ENCODE results near the gene ADAMTS3.
A peak's percentile ranks its signal among the peaks of the same experiment; 100 is the strongest.
"Not testable (repeated sequence)": the region's sequence is repeated elsewhere in the genome, so short reads cannot be mapped to it uniquely, and the experiment has no call there.

Gene ADAMTS3

DNA sequence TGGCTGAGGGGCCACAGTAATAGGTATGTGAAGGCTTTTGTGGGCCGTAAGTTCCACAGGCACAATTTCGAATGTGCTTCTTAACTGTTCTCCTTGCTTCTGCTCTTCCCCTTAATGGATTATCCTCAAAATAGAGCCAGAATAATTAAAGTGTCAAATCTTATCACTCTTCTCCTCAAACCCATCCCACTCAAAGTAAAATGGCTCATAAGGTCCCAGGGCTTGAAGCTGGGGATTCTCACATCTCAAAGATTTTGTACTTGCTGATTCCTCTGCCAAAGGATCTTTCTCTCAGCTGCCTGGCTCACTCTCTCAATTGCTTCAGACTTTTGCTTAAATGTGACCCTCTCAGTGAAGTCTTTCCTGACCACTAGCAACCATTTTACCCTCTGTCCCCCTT, 16.6 kb downstream of the ADAMTS3 start:
- no peak for DNase-seq

DNA sequence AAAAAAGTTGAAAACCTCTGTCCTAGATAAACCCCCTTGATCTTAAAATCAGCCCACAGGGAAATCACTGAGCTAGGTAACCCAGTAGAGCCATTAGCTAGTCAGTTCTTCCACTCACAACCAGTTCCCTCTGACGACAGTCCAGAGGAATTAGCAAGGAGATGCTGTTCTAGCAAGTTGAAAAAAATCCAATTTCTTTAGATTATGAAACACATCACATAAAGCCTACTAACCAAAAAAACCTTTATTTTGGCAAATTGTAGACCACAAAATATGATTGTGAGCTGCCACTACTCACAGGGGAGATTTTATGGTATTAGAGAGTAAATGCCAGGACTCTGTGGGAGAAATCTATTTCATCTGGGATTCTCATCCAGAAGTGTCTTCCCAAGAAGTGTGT, 22.6 kb downstream of the ADAMTS3 start:
- DNase-seq = no peak

- DNase-seq = not testable (repeated sequence)
Measured at GRCh38 chr4:72540694-72541093, 28.3 kb downstream of the ADAMTS3 start.

DNA sequence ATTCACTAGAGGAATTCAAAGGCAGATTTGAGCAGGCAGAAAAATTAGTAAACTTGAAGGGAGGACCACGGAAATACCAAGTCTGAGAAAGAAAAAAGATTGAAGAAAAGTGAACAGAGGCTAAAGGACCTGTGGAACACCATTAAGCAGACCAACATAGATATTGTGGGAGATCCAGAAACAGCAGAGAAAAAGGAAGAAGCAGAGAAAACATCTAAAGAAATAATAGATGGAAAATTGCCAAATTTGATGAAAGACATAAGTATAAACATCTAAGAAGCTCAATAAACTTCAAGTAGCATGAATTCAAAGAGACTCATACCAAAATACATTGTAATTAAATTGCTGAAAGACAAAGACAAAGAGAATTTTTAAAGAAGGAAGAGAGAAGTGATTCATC, 31.0 kb downstream of the ADAMTS3 start:
- no peak for DNase-seq

DNA sequence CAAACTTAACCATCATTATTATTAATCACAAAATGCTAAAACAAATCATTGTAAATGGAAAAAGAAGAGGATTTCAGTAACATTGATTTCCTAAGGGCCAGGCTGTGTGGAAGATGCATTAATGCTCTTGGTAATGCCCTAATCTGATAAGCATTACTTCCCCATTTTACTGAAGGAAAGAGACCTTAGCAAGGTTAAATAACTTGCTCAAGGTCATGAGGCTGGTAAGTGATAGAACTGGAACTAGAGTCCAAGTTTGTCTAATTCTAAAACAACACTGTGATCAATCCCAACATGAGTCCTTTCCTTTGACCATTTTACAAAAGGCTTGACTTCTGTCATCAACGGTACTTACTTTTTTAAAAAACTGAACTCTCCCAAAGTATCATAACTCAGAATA, 32.6 kb downstream of the ADAMTS3 start:
- no peak for DNase-seq

DNA sequence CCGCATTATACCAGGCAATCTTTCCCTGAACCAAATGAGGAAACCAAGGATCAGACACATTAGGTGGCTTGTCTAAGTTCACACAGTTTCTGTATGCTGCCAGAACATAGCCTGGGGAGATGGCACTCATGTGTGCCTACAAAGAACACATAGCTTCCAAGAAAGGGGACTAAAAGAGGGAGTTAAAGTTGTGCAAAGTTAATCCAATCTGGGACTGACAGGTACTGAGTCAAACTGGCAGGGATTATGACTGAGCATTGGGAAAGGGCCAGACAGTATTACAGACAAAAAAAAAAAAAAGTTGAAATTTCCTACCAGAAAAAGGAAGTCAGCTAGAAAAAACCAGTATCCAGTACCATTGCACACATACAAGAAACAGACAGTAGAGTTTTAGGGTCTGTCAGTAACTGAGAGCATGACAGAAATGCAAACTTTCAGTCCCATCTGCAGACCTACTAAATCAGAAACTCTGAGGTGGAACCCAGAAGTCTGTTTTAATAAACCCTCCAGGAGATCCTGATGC, 37.2 kb downstream of the ADAMTS3 start:
- DNase-seq = peak; percentile 3

DNA sequence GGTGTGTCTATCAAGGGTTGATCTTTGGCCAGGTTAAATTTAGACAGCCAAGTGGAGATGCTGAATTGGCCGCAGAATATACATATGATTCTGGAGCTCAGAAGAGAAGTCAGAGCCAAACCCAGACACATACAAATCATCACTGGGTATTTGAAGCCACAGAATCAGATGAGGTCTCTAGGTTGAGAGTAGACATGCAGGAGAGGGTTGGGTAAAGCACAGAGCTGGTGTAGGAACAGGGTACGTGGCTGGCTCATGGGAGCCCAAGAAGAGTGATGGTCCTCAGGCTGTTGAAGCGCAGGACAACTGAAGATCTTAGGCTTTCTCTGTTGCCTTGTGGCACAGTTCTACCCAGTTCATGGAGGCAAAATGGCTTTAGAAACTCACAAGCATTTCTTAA, 37.7 kb downstream of the ADAMTS3 start:
- no peak for DNase-seq

GRCh38 chr4:72529148-72529822, 39.7 kb downstream of the ADAMTS3 start:
- DNase-seq = no peak

DNA sequence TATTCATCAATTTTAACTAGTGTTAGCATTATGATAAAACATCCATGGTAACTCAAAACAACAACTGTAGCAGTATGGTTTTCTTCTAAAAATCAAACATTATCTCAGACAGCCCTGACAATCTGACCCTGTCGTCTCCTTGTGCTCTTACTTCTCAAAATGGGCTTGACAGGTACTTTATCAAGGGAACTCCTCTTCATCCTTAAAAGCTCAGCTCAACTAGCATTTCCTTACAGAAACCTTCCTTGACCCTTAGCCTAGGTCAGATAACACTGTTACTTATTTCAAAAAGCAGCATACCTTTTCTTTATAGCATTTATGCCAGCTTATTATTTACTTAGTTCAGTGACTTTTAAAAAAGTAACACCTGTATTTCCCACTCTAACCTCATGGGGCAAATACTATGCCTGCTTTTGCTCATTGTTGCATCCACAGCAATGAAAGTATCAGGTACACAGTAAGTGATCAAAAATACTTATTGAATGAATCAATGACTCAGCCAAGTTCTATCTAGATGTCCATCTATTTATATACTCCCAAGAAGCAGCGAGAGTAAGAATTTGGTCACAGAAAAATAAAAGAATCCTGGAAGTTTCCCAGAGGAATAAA, 41.9 kb downstream of the ADAMTS3 start:
- DNase-seq = no peak

DNA sequence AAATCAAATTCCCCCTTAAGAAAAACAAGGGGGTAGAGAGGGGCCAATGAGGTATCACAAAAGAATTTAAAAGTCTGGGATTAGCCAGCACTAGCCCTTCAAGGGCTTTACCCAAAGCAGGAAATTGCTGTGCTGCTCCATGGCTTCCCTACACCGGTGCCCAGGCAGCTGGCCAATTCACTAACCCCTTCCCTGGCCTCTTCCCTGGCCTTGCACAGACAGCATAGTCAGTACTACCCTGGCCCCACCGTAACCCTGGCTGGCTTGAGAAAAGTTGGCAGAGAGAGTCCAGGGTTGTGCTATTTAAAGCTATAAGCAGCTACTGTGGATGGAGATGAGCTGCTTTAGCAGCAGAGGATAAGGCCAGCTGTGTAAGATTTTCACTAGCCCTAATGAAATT, 43.1 kb downstream of the ADAMTS3 start:
- no peak for DNase-seq

- DNase-seq = no peak
Measured at GRCh38 chr4:72522440-72522839, 46.6 kb downstream of the ADAMTS3 start.

DNA sequence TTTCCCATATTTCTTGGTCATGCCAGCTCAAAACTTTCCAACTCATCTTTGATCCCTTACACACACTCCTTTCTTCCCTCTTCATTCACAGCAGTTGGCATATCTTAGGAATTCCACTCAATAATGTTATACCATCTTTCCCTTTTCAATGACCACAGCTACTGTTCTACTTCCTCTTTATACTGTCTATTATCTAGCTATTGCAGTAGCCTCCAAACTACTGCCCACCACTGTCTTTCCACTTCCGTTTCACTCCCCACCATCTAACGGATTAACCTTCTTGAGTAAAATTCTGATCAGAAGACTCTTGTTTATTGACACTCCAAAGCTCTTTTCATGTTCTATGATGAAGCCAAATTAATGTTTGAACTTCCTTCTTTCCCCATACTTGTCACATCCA, 55.8 kb downstream of the ADAMTS3 start:
- no peak for DNase-seq

DNA sequence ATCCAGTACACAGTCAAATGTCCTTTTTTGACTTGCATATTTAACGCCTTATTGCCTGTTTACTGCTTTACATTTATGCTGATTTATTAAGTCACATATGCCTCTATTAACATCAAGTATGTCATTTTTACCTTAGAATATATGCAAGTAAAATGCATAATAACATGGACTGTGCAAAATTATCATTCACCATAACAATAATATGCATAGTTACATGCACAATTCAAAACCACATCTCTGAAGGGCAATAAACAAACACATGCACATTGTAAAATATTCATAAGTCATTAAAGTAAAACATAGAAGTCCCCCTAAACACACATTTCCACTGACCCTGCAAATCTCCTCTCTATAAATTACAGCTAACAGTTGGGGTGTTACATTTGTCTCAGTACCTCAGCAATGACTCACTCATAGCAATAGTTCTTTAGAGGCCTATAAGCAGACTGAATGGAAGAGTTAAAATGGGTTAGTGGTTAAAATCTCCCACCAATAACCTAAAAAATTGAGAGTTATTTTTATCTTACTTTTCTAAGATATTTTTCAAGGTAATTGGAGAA, 61.1 kb downstream of the ADAMTS3 start:
- DNase-seq = no peak

GRCh38 chr4:72507167-72507566, 61.9 kb downstream of the ADAMTS3 start:
- no peak for DNase-seq

GRCh38 chr4:72505314-72505744, 63.7 kb downstream of the ADAMTS3 start:
- DNase-seq = peak; percentile 67

DNA sequence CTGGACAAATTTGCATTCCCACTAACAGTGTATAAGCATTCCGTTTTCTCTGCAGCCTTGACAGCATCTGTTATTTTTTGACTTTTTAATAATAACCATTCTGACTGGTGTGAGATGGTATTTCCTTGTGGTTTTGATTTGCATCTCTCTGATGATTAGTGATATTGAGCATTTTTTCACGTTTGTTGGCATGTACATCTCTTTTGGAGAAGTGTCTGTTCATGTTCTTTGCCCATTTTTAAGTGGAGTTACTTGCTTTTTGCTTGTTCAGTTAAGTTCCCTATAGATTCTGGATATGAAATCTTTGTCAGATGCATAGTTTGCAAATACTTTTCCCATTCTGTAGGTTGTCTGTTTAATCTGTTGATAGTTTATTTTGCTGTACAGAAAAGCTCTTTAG, 68.8 kb downstream of the ADAMTS3 start:
- DNase-seq = no peak

- no peak for DNase-seq
Measured at GRCh38 chr4:72496119-72496518, 72.9 kb downstream of the ADAMTS3 start.

GRCh38 chr4:72494156-72494555, 74.9 kb downstream of the ADAMTS3 start:
- DNase-seq = no peak

- DNase-seq = no peak
Measured at GRCh38 chr4:72489267-72489666, 79.8 kb downstream of the ADAMTS3 start.

DNA sequence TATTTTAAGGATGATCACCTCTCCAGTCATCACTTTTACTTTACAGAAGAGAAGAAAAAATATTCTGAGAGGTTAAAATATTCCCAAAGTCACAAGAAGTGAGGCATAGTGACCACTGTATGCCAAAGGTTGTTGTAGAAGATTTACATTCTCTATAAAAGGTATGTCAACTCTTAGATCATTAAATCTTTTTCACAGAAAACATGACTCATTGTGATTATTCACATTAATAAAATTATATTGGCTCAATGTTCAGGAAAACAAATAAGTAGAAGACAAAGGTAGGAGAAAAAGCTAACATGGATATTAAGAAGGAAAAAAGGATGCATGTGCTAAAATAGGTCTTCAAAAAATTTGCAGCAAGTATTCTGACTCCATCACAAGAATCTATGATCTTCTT, 82.0 kb downstream of the ADAMTS3 start:
- no peak for DNase-seq

DNA sequence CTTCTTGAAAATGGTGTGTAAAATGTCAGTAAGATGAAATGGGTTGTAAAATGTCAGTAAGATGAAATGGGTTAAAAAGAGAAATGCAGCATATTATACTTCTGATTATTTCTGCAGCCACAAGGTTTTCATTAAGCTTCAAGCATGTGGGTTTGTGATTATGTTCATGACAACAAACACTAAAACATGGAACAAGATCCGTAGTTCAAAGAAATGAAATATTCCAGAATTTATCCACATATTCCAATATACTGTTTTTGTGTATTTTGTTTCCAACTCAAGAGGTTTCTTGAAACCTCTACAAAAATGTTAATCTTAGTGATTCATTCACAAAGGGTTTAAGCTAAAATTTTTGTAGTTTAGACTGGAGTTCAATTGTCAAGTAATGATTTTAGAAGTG, 84.0 kb downstream of the ADAMTS3 start:
- DNase-seq = no peak

DNA sequence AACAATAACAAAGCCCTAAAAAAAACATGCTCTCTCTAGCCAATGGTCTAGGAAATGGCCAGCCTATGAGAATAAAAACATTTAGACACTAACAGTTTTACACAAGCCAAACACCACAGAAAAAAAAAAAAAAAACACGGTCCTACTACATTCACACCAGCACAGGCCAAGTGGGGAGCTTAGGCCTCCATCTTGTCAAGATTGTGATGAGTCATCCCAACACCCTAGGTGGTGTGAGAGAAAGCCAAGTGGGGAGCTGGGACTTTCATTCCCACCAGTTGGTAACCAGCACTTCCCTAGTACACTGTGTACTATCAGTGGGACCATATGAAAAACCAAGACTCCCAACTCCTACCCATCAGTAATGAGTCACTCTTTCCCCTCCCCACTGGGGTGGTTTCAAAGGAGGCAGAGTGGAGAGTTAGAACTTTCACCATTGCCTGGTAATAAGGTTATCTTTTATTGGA, 95.6 kb downstream of the ADAMTS3 start:
- DNase-seq = no peak

DNA sequence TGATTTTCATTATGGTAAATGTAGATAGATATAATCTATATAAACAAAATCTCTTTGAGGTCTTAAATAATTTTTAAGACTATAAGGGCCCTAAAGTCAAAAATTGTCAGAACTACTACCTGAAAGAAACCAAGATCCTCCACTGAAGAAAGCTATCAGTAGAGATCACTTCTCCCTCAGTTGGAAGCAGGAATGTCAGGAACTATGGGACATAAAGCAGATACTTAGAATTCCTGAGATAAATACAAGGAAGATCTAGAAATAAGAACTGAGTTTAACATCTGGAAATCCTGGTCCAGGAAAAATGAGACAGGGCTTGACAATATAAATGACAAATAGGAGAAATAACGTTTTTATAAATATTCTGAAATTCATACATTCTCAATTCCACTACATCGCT, 97.2 kb downstream of the ADAMTS3 start:
- DNase-seq = no peak

DNA sequence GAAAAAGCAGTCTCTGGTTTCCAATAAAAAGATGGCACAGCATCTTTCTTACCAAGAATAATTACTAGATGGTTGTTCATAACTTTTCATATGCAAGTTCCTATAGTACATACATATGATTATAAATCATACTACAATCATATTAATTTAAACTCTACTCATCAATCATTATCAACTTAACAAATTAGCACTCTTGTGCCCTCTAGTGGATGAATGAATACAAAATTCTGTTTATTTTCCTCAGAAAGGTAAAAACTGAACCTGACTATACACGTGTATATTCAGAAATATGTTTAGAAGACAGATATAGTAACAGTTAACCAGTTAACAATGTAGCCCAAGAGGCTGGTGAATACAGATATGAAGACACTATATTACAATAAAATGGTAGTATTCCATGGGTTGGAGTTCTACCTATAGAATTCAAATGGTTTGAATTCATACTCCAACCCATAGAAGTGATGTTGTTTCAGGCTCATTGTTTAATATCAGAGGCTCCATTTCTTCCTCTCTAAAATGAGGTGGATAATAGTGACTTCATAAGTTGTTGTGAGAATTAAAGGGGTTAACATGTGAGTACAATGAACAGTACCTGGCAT, 100.0 kb downstream of the ADAMTS3 start:
- DNase-seq = peak; percentile 44
